NCI-H2196 (cell line): ENCODE measurements around the gene MARVELD3.
"Not testable (repeated sequence)": the region's sequence is repeated elsewhere in the genome, so short reads cannot be mapped to it uniquely, and the experiment has no call there.

ENCODE experiments used
- DNase-seq: peaks from one replicate; lab custom pipeline; 2025; ENCODE audit not compliant: unreplicated experiment; lab: John Stamatoyannopoulos, UW

Gene MARVELD3

GRCh38 chr16:71670537-71670936 lies 44.6 kb downstream of the MARVELD3 start:
- DNase-seq = no peak

GRCh38 chr16:71671165-71671564 lies 45.2 kb downstream of the MARVELD3 start:
- no peak for DNase-seq

- DNase-seq = no peak
Measured at GRCh38 chr16:71672125-71672524, 46.1 kb downstream of the MARVELD3 start.

- no peak for DNase-seq
Measured at GRCh38 chr16:71672803-71673581, 47.0 kb downstream of the MARVELD3 start.

- DNase-seq = no peak
Measured at GRCh38 chr16:71673582-71673973, 47.6 kb downstream of the MARVELD3 start.

- no peak for DNase-seq
Measured at GRCh38 chr16:71674229-71674628, 48.2 kb downstream of the MARVELD3 start.

- DNase-seq = no peak
Measured at GRCh38 chr16:71675380-71675779, 49.4 kb downstream of the MARVELD3 start.

GRCh38 chr16:71676236-71676635 lies 50.3 kb downstream of the MARVELD3 start:
- DNase-seq = no peak

GRCh38 chr16:71681360-71681759 lies 55.4 kb downstream of the MARVELD3 start:
- no peak for DNase-seq

GRCh38 chr16:71684280-71684679 lies 58.3 kb downstream of the MARVELD3 start:
- DNase-seq = not testable (repeated sequence)
